Measurements from ENCODE around the gene ARHGAP6. TPM values are rescaled to one million over a fixed set of nuclear protein-coding genes. Genes with fewer than 3 reads are reported as not detected.
A peak's percentile ranks its signal among the peaks of the same experiment; 100 is the strongest.

Gene ARHGAP6
- total and polyA plus RNA-seq, 8 donors = 7.0 to 25.4 (median 20.5) TPM

- Histone ChIP-seq H3K4me1 (no peaks in the 10 kb centered on the region), H3K27ac (no peak overlapping the region), H3K36me3 (no peaks in the 10 kb centered on the region), H3K27me3 (no peaks in the 10 kb centered on the region), H3K4me3 (no peak overlapping the region), H3K9me3 (no peaks in the 10 kb centered on the region)
- no peak for DNase-seq
- no peak for TF ChIP-seq CTCF (IDR thresholded peaks at IDR 0.05)
- intact Hi-C loops (cut with DNase I) = no loop called here
- ATAC-seq = no peak
Measured at GRCh38 chrX:11257290-11257689, 408.4 kb downstream of the ARHGAP6 start.

GRCh38 chrX:11254417-11255109, 411.2 kb downstream of the ARHGAP6 start:
- no peak for TF ChIP-seq CTCF (IDR thresholded peaks at IDR 0.05)
- ATAC-seq (no peak), DNase-seq (no peak)
- H3K36me3 ChIP-seq = no peaks in the 10 kb centered on the region
- H3K9me3 ChIP-seq = no peaks in the 10 kb centered on the region
- no peak overlapping the region for H3K4me3 ChIP-seq
- no peaks in the 10 kb centered on the region for H3K4me1 ChIP-seq
- H3K27ac ChIP-seq = no peak overlapping the region
- H3K27me3 ChIP-seq = no peaks in the 10 kb centered on the region
- intact Hi-C loops (cut with DNase I) = no loop called here

DNA sequence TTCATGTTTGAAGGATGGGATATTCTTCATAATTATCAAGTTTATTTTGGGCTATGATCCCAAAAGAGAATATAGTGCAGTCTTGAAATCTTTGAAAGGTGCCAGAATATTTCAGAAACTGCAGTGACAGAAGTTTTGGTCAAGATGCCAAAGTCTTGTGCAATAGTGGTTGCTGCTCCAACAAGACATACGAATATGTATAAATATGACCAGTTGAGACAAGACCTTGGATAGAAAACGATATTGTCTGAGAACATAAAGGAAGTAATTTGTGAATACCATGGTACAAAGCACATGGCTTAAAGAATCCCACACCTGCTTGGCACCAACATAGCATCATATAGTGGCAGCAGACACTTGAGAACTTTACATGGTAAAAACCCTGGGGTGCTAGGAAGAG, 421.1 kb downstream of the ARHGAP6 start:
- DNase-seq (peak in 2 of 4 donors; percentile 80 to 84), ATAC-seq (no peak)
- Histone ChIP-seq H3K4me3 (no peak overlapping the region), H3K9me3 (no peaks in the 10 kb centered on the region), H3K4me1 (no peaks in the 10 kb centered on the region), H3K27ac (no peak overlapping the region), H3K36me3 (no peaks in the 10 kb centered on the region), H3K27me3 (no peaks in the 10 kb centered on the region)
- intact Hi-C loops (cut with DNase I) = no loop called here
- TF ChIP-seq CTCF (IDR thresholded peaks at IDR 0.05) = no peak

DNA sequence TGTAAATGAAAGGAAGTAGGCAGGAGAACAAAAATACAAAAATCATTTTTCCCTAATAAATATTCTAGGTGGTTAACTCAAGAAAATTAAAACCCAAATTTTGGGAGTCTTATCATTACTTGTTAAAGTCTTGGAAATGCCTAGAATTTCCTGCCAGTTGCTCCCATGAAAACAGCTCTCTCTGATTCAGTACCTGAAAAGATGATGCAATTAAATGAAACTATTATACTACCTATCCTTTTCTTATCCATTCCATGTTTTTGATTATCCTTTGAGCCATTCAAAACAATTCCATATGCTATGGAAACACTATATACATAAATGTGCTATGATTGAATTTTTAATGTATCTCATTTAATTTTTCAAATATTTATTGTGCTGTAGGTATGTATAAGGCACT, 423.0 kb downstream of the ARHGAP6 start:
- ATAC-seq (no peak), DNase-seq (no peak)
- no peak overlapping the region for H3K4me3 ChIP-seq
- no peaks in the 10 kb centered on the region for H3K9me3 ChIP-seq
- intact Hi-C loops (cut with DNase I) = no loop called here
- H3K36me3 ChIP-seq = no peaks in the 10 kb centered on the region
- H3K27me3 ChIP-seq = no peaks in the 10 kb centered on the region
- H3K4me1 ChIP-seq = no peaks in the 10 kb centered on the region
- H3K27ac ChIP-seq = no peak overlapping the region
- TF ChIP-seq CTCF (IDR thresholded peaks at IDR 0.05) = no peak

- intact Hi-C loops (cut with DNase I) = no loop called here
- ATAC-seq (no peak), DNase-seq (no peak)
- no peak for TF ChIP-seq CTCF (IDR thresholded peaks at IDR 0.05)
- H3K27me3 ChIP-seq = no peaks in the 10 kb centered on the region
- no peak overlapping the region for H3K4me3 ChIP-seq
- no peaks in the 10 kb centered on the region for H3K36me3 ChIP-seq
- H3K4me1 ChIP-seq = no peaks in the 10 kb centered on the region
- no peak overlapping the region for H3K27ac ChIP-seq
- no peaks in the 10 kb centered on the region for H3K9me3 ChIP-seq
Measured at GRCh38 chrX:11241720-11242119, 424.0 kb downstream of the ARHGAP6 start.
